ENCODE data around the gene NECAB2.

Gene NECAB2

GRCh38 chr16:83977056-83977815, 9.2 kb downstream of the NECAB2 start:
- Histone ChIP-seq H3K27ac (no peak overlapping the region), H3K9me3 (peaks cover 0 to 12% (median 4%) of the 10 kb centered on the region in 3 donors), H3K27me3 (peaks cover 0 to 9% of the 10 kb centered on the region in 2 donors), H3K36me3 (no peaks in the 10 kb centered on the region), H3K4me3 (no peak overlapping the region), H3K4me1 (no peaks in the 10 kb centered on the region)
- intact Hi-C loops (cut with DNase I; ENCODE audit: low total_unique reads): no loop called here
- DNase-seq: no peak
- no peak for TF ChIP-seq CTCF (IDR thresholded peaks at IDR 0.05)

DNA sequence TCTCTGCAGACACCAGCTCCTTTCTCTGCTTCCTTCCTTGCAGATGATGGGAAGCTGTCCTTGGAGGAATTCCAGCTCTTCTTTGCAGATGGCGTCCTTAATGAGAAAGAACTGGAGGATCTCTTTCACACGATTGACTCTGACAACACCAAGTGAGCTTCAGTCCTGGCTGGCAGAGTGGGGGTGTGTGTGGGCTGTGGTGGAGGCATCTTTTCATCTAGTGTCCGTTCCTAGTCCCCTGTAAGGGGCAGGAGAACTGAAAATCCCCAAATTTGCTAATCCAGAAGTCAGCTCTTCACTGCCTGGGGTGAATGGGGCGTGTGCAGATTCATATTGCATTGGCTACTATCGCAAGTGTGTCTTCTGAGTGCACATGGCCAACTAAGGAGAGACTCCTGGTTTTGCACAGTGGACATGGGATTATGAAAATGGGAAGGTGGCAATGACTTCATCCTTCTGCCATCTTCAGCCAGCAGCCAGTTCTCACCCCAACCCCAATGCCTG, 10.4 kb downstream of the NECAB2 start:
- intact Hi-C loops (cut with DNase I; ENCODE audit: low total_unique reads): no loop called here
- DNase-seq: no peak
- H3K9me3 ChIP-seq: peaks cover 0 to 12% (median 4%) of the 10 kb centered on the region in 3 donors
- no peak overlapping the region for H3K4me3 ChIP-seq
- H3K36me3 ChIP-seq: no peaks in the 10 kb centered on the region
- TF ChIP-seq CTCF (IDR thresholded peaks at IDR 0.05): no peak
- H3K27ac ChIP-seq: no peak overlapping the region
- peaks cover 0 to 9% of the 10 kb centered on the region in 2 donors for H3K27me3 ChIP-seq
- no peaks in the 10 kb centered on the region for H3K4me1 ChIP-seq

DNA sequence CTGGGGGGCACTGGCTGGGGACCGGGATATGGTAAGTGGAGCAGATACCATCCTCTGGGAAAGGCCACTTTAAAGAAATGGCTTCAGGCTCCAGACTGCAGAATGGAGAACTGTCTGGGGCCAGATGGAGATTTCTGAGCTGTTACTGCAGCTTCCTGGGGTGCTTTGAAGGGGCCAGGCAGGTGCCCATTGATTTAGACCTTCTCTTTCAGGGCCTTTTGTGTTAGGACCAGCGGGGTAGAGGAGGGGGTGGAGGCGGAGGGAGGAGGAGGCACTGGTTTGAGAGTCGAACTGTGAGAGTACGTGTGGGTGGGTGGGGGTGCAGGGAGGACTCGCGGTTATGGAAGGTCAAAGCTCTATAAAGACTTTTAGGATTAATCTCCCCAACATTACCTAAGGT, 11.4 kb downstream of the NECAB2 start:
- Histone ChIP-seq H3K27ac (no peak overlapping the region), H3K36me3 (no peaks in the 10 kb centered on the region), H3K4me1 (no peaks in the 10 kb centered on the region), H3K27me3 (peaks cover 0 to 9% of the 10 kb centered on the region in 2 donors), H3K9me3 (peaks cover 0 to 12% (median 4%) of the 10 kb centered on the region in 3 donors), H3K4me3 (no peak overlapping the region)
- no peak for DNase-seq
- intact Hi-C loops (cut with DNase I; ENCODE audit: low total_unique reads): no loop called here
- TF ChIP-seq CTCF (IDR thresholded peaks at IDR 0.05): no peak

DNA sequence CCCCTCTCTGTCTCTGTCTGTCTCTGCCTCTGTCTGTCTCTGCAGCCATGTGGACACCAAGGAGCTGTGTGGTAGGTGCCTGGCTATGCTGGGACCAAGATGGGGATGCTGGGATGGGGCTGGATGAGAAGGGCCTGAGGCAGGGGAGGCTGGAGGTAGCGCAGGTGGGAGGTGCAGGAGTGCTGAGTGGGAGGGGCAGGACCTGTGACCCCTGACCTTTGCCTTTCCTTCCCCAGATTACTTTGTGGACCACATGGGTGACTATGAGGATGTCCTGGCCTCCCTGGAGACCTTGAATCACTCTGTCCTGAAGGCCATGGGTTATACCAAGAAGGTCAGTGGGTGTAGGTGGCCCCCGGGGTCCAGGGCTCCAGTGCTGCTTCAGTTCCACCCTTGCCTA, 12.8 kb downstream of the NECAB2 start:
- Histone ChIP-seq H3K4me1 (no peaks in the 10 kb centered on the region), H3K27ac (no peak overlapping the region), H3K27me3 (peaks cover 0 to 2% of the 10 kb centered on the region in 2 donors), H3K36me3 (no peaks in the 10 kb centered on the region), H3K4me3 (no peak overlapping the region), H3K9me3 (peaks cover 0 to 12% (median 4%) of the 10 kb centered on the region in 3 donors)
- DNase-seq: no peak
- intact Hi-C loops (cut with DNase I; ENCODE audit: low total_unique reads): no loop called here
- TF ChIP-seq CTCF (IDR thresholded peaks at IDR 0.05): no peak

DNA sequence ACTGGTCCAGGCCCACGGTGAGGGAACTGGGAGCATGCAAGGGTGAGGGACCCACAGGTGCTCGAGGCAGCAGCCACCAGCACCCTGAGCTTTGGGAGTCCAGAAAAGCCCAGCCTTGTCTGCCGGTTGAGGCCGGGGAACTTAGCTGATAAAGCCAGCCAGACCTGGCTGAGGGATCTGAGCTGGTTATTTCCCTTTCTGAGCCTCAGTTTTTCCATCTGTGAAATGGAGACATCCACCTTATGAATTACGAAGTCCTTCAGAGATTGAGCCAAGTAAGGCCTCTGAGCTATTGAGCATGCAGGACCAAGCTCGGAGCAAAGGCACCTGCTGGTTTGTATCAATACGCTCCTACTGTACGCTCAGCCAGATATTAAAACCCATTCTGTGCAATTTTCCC, 13.8 kb downstream of the NECAB2 start:
- intact Hi-C loops (cut with DNase I; ENCODE audit: low total_unique reads): no loop called here
- DNase-seq: no peak

More for the DNA sequence above, 13.8 kb downstream of the NECAB2 start:
- no peak for TF ChIP-seq CTCF (IDR thresholded peaks at IDR 0.05)
- H3K4me1 ChIP-seq: no peaks in the 10 kb centered on the region
- H3K27me3 ChIP-seq: no peaks in the 10 kb centered on the region
- H3K9me3 ChIP-seq: peaks cover 0 to 12% (median 4%) of the 10 kb centered on the region in 3 donors
- no peak overlapping the region for H3K4me3 ChIP-seq
- no peak overlapping the region for H3K27ac ChIP-seq
- no peaks in the 10 kb centered on the region for H3K36me3 ChIP-seq

All from tibial artery (tissue), 4 donors.